Stimulated activated CD4-positive, alpha-beta T cell treated with anti-CD3 and anti-CD28 coated beads, Interleukin-2, amount 100 ng/mL, for 24 hours (primary cell): ENCODE data around the gene PAXX.
"Not testable (repeated sequence)": the region's sequence is repeated elsewhere in the genome, so short reads cannot be mapped to it uniquely, and the experiment has no call there.

Experiments
- DNase-seq, 2 donors: peaks; one replicate each; pipeline ENCODE4 v3.0.0-alpha.2; 2020

Gene PAXX

DNA sequence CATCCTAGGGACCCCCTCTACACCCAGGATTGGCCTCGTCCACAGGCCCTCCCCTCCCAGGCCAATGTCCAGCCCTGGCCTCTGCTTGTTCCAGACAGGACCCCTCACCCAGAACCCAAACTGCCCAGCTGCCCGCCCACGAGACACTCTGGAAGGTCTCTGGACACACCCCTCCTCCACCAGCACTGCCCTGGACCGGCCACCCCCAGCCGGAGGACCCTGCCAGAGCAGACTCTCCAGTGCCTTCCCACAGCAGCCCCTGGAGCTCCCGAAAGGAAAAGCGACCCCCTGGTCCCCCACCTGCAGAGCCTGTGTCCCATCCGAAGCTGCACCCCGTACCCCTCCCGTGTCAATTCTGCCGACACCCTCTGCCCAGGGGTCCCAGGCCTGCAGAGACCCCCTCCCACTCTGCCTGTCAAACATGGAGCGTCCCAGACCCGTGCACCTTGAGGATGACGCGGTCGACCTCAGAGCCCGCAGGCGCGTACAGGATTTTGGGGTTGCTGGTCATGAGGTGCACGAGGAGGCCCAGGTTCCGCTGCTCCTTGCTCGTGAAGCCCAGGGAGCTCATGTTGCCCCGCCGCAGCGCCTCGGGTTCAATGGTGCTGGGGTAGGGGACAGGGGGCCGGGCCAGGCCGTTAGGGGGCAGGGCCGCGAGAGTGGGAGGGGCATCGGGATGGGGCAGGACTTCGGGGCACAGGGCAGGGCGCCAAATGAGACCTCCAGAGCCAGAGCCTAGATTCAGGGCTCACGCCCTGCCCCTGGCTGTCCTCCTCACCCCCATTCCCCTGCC lies 27.9 kb downstream of the PAXX start:
- DNase-seq, result no peak

DNA sequence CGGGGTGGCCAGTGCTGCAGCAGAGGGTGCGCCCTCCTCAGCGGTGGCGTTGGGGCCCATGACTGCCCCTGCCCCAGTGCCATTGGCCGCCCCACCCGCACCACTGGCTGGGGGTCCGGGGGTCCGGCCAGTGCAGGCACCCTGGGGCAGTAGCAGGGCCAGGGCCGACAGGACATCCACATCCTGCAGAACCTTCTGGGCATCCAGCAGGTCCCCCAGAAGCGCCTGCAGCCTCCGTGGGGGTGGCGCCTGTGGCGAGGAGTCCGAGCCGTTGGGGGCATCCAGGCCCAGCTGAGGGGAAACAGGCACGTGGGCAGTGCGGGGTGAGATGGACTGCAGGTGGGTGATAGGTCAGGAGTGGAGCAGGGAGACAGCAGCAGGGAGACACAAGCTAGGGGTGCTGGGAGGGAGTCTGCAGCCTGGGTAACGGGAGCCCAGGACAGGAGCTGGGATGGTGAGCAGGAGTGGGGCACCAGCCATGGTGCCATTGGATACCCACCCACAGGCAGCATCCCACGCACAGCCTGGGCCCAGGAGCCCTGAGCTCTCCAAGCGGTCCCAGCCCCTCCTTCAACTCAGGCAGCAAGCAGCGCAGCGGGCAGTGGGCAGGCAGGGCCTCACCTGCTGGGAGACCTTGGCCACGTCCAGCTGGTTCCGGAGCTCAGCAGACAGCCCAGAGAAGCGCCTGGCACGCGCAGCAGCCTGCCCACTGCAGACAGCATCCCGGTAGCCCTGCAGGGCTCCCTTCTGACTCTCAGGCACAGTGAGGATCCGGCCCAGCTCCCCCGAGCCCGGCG lies 28.7 kb downstream of the PAXX start:
- no peak for DNase-seq

DNA sequence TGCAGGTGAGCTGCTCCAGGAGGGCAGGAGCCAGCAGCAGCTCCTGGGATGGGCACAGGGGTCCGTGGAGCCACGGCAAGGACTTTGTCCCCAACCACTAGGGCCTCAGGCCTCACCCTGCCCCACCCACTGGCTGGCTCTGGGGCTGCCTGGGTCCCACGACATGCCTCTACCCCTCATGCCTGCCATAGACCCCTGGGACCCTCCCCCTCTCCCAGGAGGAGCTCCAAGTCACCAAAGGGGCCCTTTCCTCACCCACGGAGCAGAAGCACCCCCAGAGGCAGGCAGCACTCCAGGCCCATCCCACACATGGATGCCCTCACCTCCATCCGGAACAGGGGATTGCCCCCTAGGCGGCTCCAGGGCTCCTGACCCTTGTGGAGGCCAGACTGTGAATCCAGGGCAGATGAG lies 29.4 kb downstream of the PAXX start:
- DNase-seq, result no peak

DNA sequence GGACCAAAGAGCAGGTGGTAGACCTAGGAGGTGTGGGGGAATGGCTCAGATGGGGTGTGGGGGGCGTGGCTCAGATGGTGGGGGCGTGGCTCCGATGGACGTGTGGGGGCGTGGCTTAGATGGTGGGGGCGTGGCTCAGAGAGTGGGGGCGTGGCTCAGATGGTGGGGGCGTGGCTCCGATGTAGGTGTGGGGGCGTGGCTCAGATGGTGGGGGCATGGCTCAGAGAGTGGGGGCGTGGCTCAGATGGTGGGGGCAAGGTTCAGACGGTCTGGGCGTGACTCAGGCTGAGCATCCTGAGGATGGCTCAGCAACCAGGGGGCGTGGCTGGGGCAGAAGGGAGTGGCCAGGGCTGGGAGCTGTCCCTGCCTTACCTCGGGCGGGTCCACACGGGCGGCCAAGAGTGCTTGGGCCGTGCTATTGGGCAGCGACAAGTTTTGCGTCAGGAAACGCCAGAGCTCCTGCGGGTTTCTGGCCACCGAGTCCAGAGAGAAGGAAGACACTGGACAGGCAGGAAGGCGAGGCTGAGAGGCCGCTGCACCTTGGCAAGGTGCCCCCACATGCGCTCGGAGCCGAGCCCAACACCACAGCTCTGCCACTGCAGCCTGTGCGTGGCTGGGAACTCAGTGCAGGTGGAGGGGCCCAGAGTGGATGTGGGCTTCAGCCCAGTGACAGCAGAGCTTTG lies 29.9 kb downstream of the PAXX start:
- DNase-seq, result peak; percentile 77 to 84

DNA sequence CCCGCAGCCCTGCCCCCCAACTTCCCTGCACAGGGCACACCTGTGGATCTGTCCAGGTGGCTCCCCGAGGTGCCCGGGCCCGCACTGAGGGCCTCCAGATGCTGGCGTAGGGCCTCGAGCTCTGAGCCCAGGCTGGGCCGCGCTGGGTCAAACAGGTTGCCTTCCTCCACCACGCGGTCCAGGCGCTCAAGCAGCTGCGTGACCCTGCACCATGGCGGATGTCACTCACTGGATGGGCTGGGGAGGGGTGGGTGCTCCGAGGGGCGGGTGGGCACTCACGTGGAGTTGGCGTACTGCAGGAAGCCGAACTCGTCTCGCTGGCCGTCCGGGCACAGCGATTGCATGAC lies 30.4 kb downstream of the PAXX start:
- no peak for DNase-seq

DNA sequence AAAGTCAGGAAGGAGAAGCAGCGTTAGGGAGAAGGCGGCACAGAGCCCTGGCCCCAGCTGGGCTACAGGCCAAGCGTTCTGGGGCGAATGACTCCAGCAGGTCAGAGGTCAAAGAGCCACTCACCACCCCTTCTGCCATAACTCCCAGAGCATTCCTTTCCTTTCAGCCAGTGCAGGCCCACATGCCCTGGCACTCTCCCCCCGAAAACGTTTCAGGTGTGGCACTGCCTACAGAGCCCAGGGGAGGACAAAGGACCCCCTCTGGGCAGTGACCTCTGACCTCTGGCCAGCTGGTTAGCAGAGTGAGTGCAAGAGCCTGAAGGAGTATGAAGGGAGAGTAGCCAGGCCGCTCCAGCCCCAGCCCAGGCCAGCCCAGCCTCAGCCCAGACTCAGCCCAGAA lies 30.9 kb downstream of the PAXX start:
- no peak for DNase-seq

DNA sequence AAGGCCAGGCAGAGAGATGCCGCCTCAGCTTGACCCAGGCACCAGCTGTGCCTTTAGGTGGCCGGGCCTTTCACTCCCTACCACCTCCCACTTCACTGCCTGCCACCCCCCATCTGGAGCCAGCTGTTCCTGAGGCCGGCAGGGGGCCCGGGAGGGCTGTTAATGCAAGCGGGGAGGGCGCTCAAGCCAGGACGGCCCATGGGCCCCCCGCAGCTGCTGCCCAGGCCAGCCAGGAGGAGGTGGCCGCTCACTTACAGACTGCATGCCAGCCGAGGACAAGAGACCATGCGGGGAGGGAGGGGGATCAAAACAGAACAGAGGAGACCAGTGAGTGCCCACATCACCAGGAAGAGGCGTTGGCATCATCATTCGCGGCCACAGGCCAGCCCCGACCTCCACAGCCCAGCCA lies 31.4 kb downstream of the PAXX start:
- DNase-seq, result no peak

DNA sequence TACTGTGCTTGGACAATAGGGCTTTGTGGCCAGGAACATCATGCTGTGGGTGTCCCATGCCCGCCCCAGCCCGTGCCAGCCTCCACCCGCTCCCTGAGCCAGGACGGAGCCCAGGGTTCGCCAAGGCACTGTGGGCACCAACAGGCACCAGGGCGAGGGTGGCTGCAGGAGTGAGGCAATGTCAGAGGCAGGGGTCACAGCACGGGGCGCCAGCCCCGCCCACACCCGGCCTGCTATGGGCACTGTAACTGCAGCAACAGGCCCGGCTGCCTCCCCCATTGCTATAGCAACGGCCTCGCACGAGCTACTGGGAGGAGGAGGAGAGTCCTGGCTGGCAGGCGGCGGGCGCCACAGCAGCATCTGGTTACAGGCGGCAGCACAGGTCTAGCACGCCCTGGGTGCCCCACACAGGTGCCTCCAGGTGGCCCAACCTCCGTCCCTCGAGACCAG lies 33.3 kb downstream of the PAXX start:
- DNase-seq, result no peak

DNA sequence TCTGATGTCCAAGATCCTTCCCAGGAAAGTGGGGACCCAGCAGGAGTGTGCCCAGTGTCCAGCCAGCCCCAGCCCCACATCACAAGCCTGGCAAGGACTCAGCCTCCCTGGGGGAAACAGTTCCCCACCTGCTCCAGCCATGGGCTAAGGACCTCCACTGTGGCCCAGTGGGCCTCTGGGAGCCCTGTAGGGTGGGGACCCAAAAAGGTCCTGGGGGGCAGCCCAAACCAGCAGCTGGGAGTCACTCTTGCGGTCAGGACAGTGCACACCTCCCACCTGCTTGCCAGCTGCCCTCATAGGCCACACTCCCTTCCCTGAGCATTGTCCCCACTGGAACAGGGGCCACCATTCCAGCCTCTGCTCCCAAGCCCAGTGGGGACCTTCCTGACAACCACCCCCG lies 34.2 kb downstream of the PAXX start:
- no peak for DNase-seq

DNA sequence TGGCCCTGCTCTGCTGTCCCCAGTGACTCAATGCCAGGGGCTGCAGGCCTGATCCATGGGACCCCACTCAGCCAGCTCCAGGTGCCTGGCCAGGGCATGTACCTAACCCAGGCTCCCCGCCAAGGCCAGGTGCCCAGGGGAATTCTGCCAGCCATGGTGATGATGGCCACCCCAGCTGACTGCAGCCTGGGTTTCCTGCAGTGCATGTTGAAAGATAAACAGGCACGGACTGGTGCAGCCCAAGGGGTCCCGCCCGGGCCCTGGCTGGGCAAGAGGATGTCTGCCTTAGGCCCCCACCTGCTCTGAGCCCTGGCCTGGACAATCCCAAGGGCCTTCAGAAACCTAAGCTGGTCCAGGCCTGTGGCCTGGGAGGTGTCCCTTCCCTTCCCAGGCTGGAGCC lies 34.6 kb downstream of the PAXX start:
- no peak for DNase-seq

DNA sequence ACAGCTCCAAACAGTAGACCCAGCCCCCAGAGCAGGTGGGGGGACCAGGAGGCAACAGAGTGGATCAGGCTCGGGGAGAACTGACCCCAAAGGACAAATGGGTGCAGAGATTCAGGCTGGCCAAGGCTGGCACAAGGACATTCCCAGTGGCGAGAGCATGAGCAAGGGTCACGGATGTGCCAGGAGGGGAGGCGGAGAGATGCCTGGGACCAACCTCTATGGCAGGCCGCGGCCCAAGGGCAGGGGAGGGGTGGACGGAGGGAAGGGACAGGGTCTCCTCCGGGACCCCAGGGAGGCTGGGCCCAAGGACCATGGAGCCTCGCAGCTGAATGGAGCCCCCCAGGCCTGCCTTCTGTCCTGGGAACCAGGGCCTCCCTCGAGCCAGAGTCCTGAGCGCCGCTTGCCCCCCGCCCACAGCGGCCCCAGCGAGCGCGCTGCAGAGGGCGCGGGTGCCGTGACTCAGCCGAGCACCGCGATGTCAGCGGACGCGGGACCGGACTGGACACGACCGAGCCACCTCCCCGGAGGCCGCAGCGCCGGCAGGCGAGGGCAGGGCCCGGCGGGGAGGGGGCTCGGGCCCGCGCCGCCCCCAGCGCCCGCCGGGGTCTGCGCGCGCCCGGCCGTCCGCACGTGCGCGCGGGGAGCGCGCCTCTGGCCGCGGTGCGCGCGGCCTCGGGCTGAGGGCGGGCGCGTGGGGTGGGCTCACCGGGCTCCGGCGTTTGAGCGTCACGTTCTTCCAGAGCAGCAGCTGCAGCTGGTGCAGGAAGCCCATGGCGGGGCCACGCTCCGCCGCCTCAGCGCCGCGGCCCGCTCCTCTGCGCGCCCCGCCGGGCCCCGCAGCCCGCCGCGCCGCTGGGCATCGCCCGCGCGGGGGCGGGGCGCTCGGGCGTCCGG lies 35.4 kb downstream of the PAXX start, which contains the start of gene ABCA2:
Gene ABCA2 (minus strand): TSS at position 869 of the 894 bp plus-strand sequence. CDS start 97 bp downstream, at position 772.
- DNase-seq, result no peak

DNA sequence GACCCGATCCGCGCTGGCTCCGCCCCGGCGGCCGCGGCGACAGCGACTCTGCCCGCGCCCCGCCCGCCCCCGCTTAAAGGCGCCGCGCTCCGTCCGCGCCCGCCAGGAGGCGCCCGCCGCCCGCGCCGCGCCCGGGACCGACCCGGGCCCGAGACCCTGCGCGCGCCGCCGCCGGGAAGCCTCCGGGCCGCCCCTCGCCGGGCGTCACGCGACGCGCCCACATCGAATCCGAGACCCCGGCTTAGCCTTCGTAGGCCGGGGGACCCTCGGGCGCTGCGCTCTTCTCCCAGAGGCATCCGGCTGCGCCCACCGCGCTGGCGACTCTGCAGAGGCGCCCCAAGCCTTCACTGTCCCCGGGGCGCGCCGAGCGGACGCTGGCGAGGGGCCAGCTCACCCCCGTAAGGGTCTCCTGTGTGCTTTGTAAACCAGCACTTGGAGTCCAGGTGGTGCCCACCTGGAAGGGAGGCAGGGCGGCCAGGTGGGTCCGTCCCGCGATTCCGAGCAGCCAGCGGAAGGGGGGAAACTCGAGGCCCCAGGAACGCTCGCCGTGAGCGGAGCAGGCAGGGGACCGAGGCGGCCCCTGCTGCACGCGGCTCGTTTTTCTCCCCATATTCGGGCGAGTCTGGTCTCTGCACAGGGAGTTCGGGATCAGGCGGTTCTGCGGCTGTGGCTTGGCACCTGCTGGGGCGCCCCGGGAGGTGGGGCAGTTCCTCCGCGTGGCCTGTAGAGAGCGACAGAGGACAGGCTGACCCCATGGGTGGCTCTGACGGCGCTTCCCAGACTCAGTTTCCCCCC lies 36.2 kb downstream of the PAXX start:
- peak; percentile 69 to 75 for DNase-seq

DNA sequence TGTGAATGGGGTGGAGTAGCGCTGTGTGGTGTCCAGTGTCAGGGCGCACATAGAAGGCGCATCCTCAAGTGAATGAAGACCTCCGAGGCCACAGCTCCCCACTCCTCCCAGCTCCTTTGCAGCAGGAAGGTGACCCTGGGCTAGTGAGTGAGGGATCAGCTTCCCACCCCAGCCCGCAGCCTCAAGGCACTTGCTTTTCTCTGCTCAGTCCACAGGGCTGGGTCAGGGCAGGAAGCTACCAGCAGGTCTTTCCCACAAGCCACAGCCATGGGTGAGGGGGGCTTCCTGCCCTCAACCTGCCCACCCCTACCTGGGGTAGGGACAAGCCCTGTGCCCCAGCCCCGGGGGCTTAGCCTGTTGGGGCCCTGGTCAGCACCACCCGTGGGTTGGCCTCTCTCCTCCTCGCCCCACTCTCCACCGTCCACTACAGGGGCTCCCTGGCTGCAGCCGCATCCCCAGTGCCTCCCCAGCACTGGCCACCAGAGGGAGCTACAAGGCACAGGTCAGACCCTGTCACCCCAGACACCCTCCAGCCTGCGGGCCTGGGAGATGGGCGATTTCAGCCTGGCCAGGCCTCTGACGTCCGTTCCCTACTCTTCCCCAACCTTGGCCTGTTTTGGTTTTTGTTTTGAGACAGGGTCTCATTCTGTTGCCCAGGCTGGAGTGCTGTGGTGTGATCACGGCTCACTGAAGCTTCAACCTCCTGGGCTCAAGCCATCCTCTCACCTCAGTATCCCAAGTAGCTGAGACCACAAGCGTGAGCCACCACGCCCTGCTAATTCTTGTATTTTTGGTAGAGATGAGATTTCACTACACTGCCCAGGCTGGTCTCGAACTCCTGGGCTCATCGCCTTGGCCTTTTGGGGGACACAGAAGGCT lies 37.1 kb downstream of the PAXX start:
- peak; percentile 85 for DNase-seq

DNA sequence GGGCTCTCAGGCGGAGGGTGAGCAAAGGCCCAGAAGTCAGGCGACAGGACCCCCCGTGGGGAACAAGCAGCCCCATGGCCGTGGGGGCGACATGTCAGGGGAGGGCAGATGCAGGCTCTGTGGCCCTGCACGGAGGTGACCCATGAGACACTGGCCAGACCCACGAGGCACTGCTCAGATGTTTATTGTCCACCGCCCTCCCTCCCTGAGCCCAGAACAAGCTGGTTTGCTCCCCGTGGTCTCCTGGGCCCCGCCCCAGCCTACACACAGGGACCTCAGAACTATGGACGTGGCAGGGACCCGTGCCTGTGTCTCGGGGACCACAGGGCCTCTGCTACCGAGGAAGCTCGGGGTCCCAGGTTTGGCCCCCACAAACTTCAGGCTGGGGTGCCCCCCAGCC lies 37.8 kb downstream of the PAXX start:
- no peak for DNase-seq

DNA sequence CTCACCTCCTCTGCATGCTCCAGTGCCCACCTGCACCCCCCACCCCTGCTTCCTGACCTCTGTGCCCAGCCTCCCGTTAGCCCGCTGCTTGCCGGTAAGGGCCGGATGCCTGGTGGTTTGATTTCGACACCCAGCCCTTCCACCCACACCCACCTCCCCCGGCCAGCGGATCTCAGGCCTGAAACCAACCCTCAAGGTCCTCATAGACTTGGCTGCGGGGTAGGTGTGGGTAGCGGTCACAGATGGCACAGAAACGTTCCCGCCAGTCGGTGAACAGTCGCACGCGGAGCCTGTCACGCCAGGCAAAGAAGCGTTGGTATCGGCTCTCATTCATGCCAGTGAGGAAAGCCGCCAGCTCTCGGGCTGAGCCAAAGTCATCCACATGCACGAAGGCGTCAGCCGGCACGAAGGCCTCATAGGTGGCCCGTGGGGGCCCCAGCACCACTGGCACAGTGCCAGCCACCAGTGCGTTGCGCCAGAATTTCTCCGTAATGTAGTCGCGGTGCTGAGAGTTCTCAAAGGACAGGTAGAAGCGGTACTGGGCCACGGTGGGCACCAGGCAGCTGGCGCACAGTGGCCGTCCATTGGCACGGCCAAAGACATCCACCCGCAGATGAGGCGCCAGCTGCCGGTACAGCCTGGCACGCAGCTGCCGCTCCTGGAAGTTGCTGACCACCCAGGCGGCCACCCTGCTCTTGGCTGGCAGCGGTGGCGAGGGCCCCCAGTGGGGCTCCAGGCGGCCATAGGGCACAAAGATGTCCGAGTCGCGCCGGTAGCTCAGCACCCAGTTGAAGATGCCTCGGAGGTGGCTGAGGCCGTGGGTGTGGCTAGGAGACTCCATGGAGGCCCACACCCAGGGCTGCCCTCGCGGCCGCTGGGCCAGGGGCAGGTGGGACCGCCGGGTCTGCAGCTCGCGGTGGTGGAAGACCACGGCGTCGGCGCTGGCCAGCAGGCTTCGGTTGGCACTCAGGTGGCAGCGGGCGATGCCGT lies 38.6 kb downstream of the PAXX start:
- DNase-seq, result peak; percentile 52 to 57

DNA sequence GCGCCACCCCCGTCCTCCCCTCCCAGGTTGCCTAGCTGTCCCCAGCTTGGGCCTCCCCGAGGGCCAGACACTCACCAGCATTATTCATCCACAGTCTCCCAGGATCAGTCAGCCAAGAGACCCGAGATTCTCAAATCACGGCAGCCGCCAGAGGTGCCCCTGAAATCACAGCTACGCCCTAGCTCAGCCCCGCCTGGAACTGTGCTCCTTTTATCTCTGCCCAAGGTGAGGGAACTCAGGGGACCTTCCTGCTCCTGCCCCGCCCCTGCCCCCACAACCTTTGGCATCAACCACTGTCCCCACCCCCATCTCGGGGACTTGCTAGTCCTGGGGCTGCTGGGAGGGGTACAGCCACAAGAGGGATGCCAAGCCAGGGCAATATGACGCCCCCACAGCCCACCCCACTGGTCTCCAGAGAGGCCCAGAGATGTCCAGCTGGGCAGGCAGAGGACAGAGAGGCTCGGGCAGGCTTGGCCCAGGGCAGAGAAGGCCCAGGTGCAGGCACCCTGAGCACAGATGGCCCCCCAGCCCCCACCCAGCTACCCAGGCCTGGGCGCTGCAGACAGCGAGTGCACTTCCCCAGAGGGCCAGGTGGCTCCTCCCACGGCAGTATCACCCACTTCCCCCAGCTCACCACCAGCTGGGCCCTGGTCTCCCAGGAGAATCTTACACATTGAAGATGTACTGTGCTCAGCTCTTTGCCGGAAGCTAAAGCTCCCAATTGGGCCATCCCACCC lies 39.9 kb downstream of the PAXX start, which contains the start of gene FUT7:
Gene FUT7 (minus strand): TSS at position 185 of the 737 bp plus-strand sequence. CDS start 97 bp downstream, at position 88.
- DNase-seq, result peak; percentile 33 to 38

DNA sequence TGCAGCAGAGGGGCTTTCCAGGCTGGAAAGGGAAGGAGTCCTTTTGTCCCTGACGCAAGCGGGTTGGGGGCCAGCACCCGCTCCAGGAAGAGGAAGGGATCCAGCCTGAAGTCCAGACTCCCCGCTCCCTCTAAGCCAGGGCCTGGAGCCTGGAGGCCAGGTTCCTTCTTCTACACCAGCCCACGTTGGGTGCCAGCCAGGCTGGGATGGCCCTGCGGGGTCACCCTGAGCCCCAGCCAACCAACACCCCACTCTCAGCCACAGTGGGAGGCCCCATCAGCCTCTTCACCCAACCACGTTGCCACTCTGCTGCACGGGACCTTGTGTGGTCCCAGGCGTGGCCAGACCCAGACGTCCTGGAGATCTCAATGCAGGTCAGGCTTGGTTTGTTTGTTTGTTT lies 40.6 kb downstream of the PAXX start:
- DNase-seq, result no peak

DNA sequence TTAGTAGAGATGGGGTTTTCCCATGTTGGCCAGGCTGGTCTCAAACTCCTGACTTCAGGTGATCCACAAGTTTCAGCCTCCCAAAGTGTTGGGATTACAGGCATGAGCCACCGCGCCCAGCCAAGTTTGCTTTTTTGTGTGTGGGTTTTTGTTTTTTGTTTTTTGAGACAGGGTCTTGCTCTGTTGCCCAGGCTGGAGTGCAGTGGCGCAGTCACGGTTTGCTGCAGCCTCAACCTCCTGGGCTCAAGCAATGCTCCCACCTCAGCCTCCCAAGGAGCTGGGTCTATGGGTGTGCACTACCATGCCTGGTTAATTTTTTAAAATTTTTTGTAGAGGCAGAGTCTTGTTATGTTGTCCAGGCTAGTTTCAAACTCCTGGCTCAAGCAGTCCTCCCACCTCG lies 41.3 kb downstream of the PAXX start:
- not testable (repeated sequence) for DNase-seq
